ENCODE data around the gene SLC8A1.

GRCh38 chr2:40330096-40330495, 121.8 kb downstream of the SLC8A1 start:
- TF ChIP-seq CTCF (IDR thresholded peaks at IDR 0.05) (no peak), POLR2A (IDR thresholded peaks at IDR 0.05) (no peak)

All from adrenal gland (tissue), 5 donors.